HFFc6 (cell line): ENCODE measurements around the gene NNT. TPM values are rescaled to one million over a fixed set of nuclear protein-coding genes. Genes with fewer than 3 reads are reported as not detected.
A peak's percentile ranks its signal among the peaks of the same experiment; 100 is the strongest.

ENCODE experiments used
- DNase-seq: peaks from one replicate; pipeline ENCODE4 v3.0.0-alpha.2; 2018
- H3K27ac Mint-ChIP-seq: 2 replicates; pipeline ENCODE4 v1.8.0; 2020; ENCODE audit warnings: mild to moderate bottlenecking, mixed read lengths
- H3K27me3 Mint-ChIP-seq: 2 replicates; pipeline ENCODE4 v1.8.0; 2021; ENCODE audit warnings: mild to moderate bottlenecking, moderate library complexity, mixed read lengths; ENCODE audit not compliant: insufficient read depth
- H3K36me3 Mint-ChIP-seq: 2 replicates; pipeline ENCODE4 v1.8.0; 2021; ENCODE audit warnings: low read depth, mixed read lengths
- H3K4me1 Mint-ChIP-seq: 2 replicates; pipeline ENCODE4 v1.8.0; 2020; ENCODE audit warnings: low read depth, mixed read lengths
- H3K4me3 Mint-ChIP-seq: 2 replicates; pipeline ENCODE4 v1.8.0; 2020; ENCODE audit warnings: mild to moderate bottlenecking, moderate library complexity, mixed read lengths
- H3K9me3 Mint-ChIP-seq: 2 replicates; pipeline ENCODE4 v1.8.0; 2020; ENCODE audit warnings: mild to moderate bottlenecking, mixed read lengths
- CTCF ChIP-seq: fragments of 200-600 bp; sonication (generic); IDR thresholded peaks from 2 replicates; pipeline ENCODE4 v1.5.0; 2021; ENCODE audit warnings: antibody characterized with exemption, mild to moderate bottlenecking
- total RNA-seq, 6 experiments: library from RNA; stranded (reverse); fragmentation: NEBNext Ultra II Directional; extraction: Animal tissue kit (Norgen Biotek cat#: 25700); gene quantifications; 2 replicates in 1 of 6; 3 replicates in 5 of 6; pipeline ENCODE4 v1.2.3, GENCODE V29; 2021

The NNT gene
- total RNA-seq, 6 experiments from 2014 or later: 52.9 to 64.0 (median 59.6) TPM

GRCh38 chr5:43619911-43620310 is 16.9 kb downstream of the NNT start:
- peaks cover 5% of the 10 kb centered on the region for H3K36me3 Mint-ChIP-seq
- no peak for TF ChIP-seq CTCF
- no peak overlapping the region for H3K4me3 Mint-ChIP-seq

GRCh38 chr5:43620944-43621505 is 18.0 kb downstream of the NNT start:
- Mint-ChIP-seq H3K27ac (no peak overlapping the region), H3K4me1 (peaks cover 5% of the 10 kb centered on the region; the same call in 1 of the 2 replicates), H3K9me3 (no peaks in the 10 kb centered on the region), H3K4me3 (no peak overlapping the region), H3K27me3 (no peaks in the 10 kb centered on the region), H3K36me3 (peaks cover 5% of the 10 kb centered on the region)
- no peak for DNase-seq
- TF ChIP-seq CTCF: no peak

More at GRCh38 chr5:43619911-43620310, 16.9 kb downstream of the NNT start:
- Mint-ChIP-seq H3K27ac (no peak overlapping the region), H3K9me3 (no peaks in the 10 kb centered on the region), H3K27me3 (no peaks in the 10 kb centered on the region), H3K4me1 (peaks cover 5% of the 10 kb centered on the region; the same call in 1 of the 2 replicates)
- DNase-seq: no peak

DNA sequence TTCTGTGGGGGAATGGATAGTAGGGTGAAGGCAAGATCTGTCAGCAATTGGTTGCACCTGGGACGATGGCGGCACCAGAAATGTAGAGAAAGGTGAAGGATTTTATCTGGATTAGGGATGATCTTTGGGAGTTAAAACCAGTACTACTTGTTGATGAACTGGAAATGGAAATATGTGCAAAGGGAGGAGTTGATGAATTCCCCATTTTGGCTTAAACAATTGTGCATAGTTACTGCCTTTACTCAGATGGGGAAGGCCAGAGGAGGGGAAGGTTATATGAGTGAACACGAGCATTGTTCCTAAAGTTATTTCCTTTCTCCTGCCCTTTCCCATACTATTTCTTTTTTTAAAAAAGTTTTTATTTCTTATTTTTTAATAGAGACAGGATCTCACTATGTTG is 19.1 kb downstream of the NNT start:
- Mint-ChIP-seq H3K4me3 (no peak overlapping the region), H3K27me3 (no peaks in the 10 kb centered on the region), H3K9me3 (no peaks in the 10 kb centered on the region), H3K36me3 (peaks cover 5% of the 10 kb centered on the region), H3K4me1 (no peaks in the 10 kb centered on the region), H3K27ac (no peak overlapping the region)
- no peak for TF ChIP-seq CTCF
- no peak for DNase-seq

DNA sequence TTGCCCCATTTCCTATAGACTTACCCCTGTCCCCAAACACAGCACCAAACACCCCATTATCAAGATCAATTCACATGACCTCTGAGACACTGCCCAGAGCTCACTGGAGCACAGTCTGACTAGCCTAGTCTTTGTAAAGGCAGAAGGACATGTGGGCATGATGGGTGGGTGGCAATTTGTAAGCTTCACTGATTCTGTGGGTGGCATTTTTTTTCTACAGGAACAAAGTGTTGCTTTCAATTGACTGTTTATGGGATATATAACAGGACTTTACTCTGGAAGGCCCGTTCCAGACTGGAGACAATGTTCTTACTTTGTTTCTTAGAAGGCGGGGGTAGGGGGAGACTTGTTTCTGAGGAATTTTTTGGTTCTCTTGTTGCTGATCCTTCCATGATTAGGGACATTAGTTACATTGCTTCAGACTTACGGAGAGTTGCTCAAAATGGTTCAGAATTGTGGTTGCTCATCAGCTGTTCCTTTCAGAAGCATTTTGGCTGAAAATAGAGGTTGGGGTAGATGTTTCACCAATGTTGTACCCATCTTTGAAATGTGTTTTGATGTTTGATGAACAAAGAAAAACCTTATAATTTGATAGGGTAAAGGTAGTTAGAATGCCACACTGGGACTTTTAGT is 20.2 kb downstream of the NNT start:
- no peak overlapping the region for H3K4me3 Mint-ChIP-seq
- H3K9me3 Mint-ChIP-seq: no peaks in the 10 kb centered on the region
- H3K4me1 Mint-ChIP-seq: no peaks in the 10 kb centered on the region

GRCh38 chr5:43627028-43627427 is 24.0 kb downstream of the NNT start:
- TF ChIP-seq CTCF: peak; percentile 80
- H3K4me3 Mint-ChIP-seq: no peak overlapping the region
- H3K27me3 Mint-ChIP-seq: no peaks in the 10 kb centered on the region
- peak overlapping the region; percentile 36 for H3K27ac Mint-ChIP-seq
- DNase-seq: peak; percentile 67
- H3K9me3 Mint-ChIP-seq: no peaks in the 10 kb centered on the region
- H3K36me3 Mint-ChIP-seq: no peaks in the 10 kb centered on the region
- no peaks in the 10 kb centered on the region for H3K4me1 Mint-ChIP-seq

More for the DNA sequence above, 20.2 kb downstream of the NNT start:
- Mint-ChIP-seq H3K27ac (0 out of 2 replicates have a peak overlapping the region, but pooled peaks have one; percentile 10), H3K36me3 (peaks cover 5% of the 10 kb centered on the region), H3K27me3 (no peaks in the 10 kb centered on the region)
- DNase-seq: no peak
- no peak for TF ChIP-seq CTCF
